ENCODE results near the gene SF3A2. TPM values are rescaled to one million over a fixed set of nuclear protein-coding genes. Genes with fewer than 3 reads are reported as not detected.

The SF3A2 gene
- total RNA-seq = 10 to 100 TPM; 25.0 to 36.1 (median 29.6) TPM
- polyA plus RNA-seq = 10 to 100 TPM; 39.2 to 64.0 TPM

GRCh38 chr19:2236314-2237050 lies at the start of gene SF3A2, which contains the start of gene PLEKHJ1:
SF3A2 (plus strand) TSS chr19:2236824; CDS start chr19:2243419, 6,595 bp downstream.
PLEKHJ1 (minus strand) TSS chr19:2236329; CDS start chr19:2236248, 81 bp downstream.
- TF ChIP-seq, protein P1, sequence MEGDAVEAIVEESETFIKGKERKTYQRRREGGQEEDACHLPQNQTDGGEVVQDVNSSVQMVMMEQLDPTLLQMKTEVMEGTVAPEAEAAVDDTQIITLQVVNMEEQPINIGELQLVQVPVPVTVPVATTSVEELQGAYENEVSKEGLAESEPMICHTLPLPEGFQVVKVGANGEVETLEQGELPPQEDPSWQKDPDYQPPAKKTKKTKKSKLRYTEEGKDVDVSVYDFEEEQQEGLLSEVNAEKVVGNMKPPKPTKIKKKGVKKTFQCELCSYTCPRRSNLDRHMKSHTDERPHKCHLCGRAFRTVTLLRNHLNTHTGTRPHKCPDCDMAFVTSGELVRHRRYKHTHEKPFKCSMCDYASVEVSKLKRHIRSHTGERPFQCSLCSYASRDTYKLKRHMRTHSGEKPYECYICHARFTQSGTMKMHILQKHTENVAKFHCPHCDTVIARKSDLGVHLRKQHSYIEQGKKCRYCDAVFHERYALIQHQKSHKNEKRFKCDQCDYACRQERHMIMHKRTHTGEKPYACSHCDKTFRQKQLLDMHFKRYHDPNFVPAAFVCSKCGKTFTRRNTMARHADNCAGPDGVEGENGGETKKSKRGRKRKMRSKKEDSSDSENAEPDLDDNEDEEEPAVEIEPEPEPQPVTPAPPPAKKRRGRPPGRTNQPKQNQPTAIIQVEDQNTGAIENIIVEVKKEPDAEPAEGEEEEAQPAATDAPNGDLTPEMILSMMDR (IDR thresholded peaks at IDR 0.05) = peak; percentile 95 to 99 (median 98)

GRCh38 chr19:2187159-2187558 lies 49.5 kb upstream of the SF3A2 start:
- H3K4me1 ChIP-seq = no peaks in the 10 kb centered on the region
- peaks cover 0 to 33% (median 8%) of the 10 kb centered on the region in 3 donors for H3K36me3 ChIP-seq
- 89 to 90% methylated on average over 13 of the region's 13 CpGs for WGBS, 2 donors
- no peaks in the 10 kb centered on the region for H3K27me3 ChIP-seq
- FAIRE-seq (no peak), ATAC-seq (no peak), DNase-seq (no peak)
- H3K4me3 ChIP-seq = no peak overlapping the region
- H3K27ac ChIP-seq = no peak overlapping the region
- no peaks in the 10 kb centered on the region for H3K9me3 ChIP-seq
- TF ChIP-seq, protein P1 (IDR thresholded peaks at IDR 0.05) = no peak
- intact Hi-C loops (cut with DNase I) = no loop called here

More at GRCh38 chr19:2236314-2237050, at the start of gene SF3A2, which contains the start of gene PLEKHJ1:
- ATAC-seq (peak; percentile 86 to 94 (median 87)), FAIRE-seq (no peak), DNase-seq (peak; percentile 95 to 100 (median 98))
- peak within 1 kb of the TSS; percentile 82 to 96 (median 94) for H3K4me3 ChIP-seq
- H3K4me1 ChIP-seq = peaks cover 12 to 44% (median 36%) of the 10 kb centered on the region in 3 donors
- peaks cover 0 to 10% (median 0%) of the 10 kb centered on the region in 3 donors for H3K36me3 ChIP-seq
- peak within 1 kb of the TSS; percentile 96 to 100 (median 98) for H3K27ac ChIP-seq
- H3K9me3 ChIP-seq = no peaks in the 10 kb centered on the region
- 0 to 1% methylated on average over 63 to 80 of the region's 80 CpGs for WGBS, 2 donors
- intact Hi-C loops (cut with DNase I) = loop anchor here in 1 of 3 donors (5.0 to 10.0 kb wide), 2 partner anchors 36 to 82 kb away; partner anchors contain the start of gene AP3D1
- H3K27me3 ChIP-seq = no peaks in the 10 kb centered on the region

GRCh38 chr19:2188708-2189385 lies 47.8 kb upstream of the SF3A2 start:
- DNase-seq = no peak
- 92% methylated on average over 18 to 19 of the region's 19 CpGs for WGBS, 2 donors
- H3K36me3 ChIP-seq = peaks cover 0 to 38% (median 8%) of the 10 kb centered on the region in 3 donors
- H3K4me1 ChIP-seq = no peaks in the 10 kb centered on the region
- no peak for ATAC-seq
- H3K4me3 ChIP-seq = no peak overlapping the region
- no peak for FAIRE-seq
- intact Hi-C loops (cut with DNase I) = no loop called here
- TF ChIP-seq, protein P1 (IDR thresholded peaks at IDR 0.05) = no peak
- no peaks in the 10 kb centered on the region for H3K9me3 ChIP-seq
- H3K27me3 ChIP-seq = no peaks in the 10 kb centered on the region
- no peak overlapping the region for H3K27ac ChIP-seq

GRCh38 chr19:2189880-2190279 lies 46.7 kb upstream of the SF3A2 start:
- DNase-seq = no peak
- FAIRE-seq = no peak
- ATAC-seq = no peak
- Histone ChIP-seq H3K27me3 (no peaks in the 10 kb centered on the region), H3K36me3 (peaks cover 0 to 47% (median 8%) of the 10 kb centered on the region in 3 donors), H3K4me1 (no peaks in the 10 kb centered on the region), H3K9me3 (no peaks in the 10 kb centered on the region), H3K4me3 (no peak overlapping the region), H3K27ac (no peak overlapping the region)
- intact Hi-C loops (cut with DNase I) = no loop called here
- WGBS, 2 donors = 90 to 95% methylated on average over 16 of the region's 16 CpGs
- TF ChIP-seq, protein P1 (IDR thresholded peaks at IDR 0.05) = no peak

Data from pancreas (tissue), 10 donors.